Kidney (tissue), 14 donors: ENCODE results near the gene ARHGDIA. TPM values are rescaled to one million over a fixed set of nuclear protein-coding genes. Genes with fewer than 3 reads are reported as not detected.

Source experiments
- DNase-seq, 5 donors: peaks; one replicate each; pipeline ENCODE4 v3.0.0-alpha.2; 2013 to 2020
- FAIRE-seq: peaks from 2 replicates; lab custom pipeline; 2012; peaks lifted over from hg19 to GRCh38; lab: Jason Lieb, UNC
- H3K27ac ChIP-seq, 2 donors: one replicate each; pipeline ENCODE4 v1.7.0; 2013; ENCODE audit warnings: low read depth in 2 of 2, low read length in 2 of 2, inconsistent platforms in 1 of 2
- H3K27me3 ChIP-seq: one replicate; pipeline ENCODE4 v1.7.1; 2013; ENCODE audit warnings: low read length, inconsistent platforms; ENCODE audit not compliant: control insufficient read depth, insufficient read depth
- H3K36me3 ChIP-seq, 3 donors: one replicate each; pipeline versions ENCODE4 v1.7.0 to v1.7.1; 2013; ENCODE audit warnings: low read length in 3 of 3, control low read depth in 1 of 3, inconsistent platforms in 1 of 3; ENCODE audit not compliant: insufficient read depth in 3 of 3, control insufficient read depth in 2 of 3
- H3K4me1 ChIP-seq, 3 donors: one replicate each; pipeline versions ENCODE4 v1.7.0 to v1.7.1; 2013; ENCODE audit warnings: low read length in 3 of 3, inconsistent platforms in 1 of 3, low read depth in 1 of 3; ENCODE audit not compliant: control insufficient read depth in 2 of 3, insufficient read depth in 2 of 3
- H3K4me3 ChIP-seq, 3 donors: one replicate each; pipeline versions ENCODE4 v1.7.0 to v1.8.1; 2013; ENCODE audit warnings: low read length in 3 of 3, control low read depth in 1 of 3, inconsistent platforms in 1 of 3
- H3K9ac ChIP-seq, 3 donors: one replicate each; pipeline versions ENCODE4 v1.7.0 to v1.7.1; 2013; ENCODE audit warnings: low read length in 3 of 3, control low read depth in 1 of 3, inconsistent platforms in 1 of 3
- H3K9me3 ChIP-seq, 3 donors: one replicate each; pipeline versions ENCODE4 v1.7.0 to v1.7.1; 2013; ENCODE audit warnings: low read length in 3 of 3, control low read depth in 1 of 3, inconsistent platforms in 1 of 3; ENCODE audit not compliant: control insufficient read depth in 2 of 3, insufficient read depth in 1 of 3
- intact Hi-C: fragments of 100-400 bp; cut with DNase I; formaldehyde crosslinking; loops from one replicate; pipeline ENCODE4 v1.11.1; 2022
- polyA plus RNA-seq: library from polyadenylated mRNA; stranded (reverse); fragments of 350-450 nt; fragmentation: Illumina TruSeq; extraction: RNeasy Lipid Tissue Mini Kit (QIAGEN cat#74804); gene quantifications from one replicate; pipeline ENCODE4 v1.2.3, GENCODE V29; 2014; ENCODE audit warnings: low read depth, low replicate concordance; ENCODE audit not compliant: insufficient read depth
- total RNA-seq: library from RNA; stranded (reverse); fragmentation: NEBNext Ultra II Directional; extraction: Animal tissue kit (Norgen Biotek cat#: 25700); gene quantifications from one replicate; pipeline ENCODE4 v1.2.1, GENCODE V29; 2021
- TF ChIP-seq, protein P1 (sequence below): IDR thresholded peaks from 3 replicates; pipeline ENCODE4 v1.5.1; 2012; ENCODE audit warnings: mild to moderate bottlenecking, moderate library complexity, borderline replicate concordance; ENCODE audit not compliant: insufficient read depth; ENCODE audit errors: extremely low read depth
- donor health status: control.
- donor health status: control.
- donor health status: control.
- donor health status: control.
- donor health status: control.
- donor health status: DM: yes; HTN: yes; CAD: no.
- donor health status: Normal renal cell carcinoma (clear cell type).

The ARHGDIA gene
- total and polyA plus RNA-seq, 2 donors from 2014 or later, result 424 to 453 TPM

DNA sequence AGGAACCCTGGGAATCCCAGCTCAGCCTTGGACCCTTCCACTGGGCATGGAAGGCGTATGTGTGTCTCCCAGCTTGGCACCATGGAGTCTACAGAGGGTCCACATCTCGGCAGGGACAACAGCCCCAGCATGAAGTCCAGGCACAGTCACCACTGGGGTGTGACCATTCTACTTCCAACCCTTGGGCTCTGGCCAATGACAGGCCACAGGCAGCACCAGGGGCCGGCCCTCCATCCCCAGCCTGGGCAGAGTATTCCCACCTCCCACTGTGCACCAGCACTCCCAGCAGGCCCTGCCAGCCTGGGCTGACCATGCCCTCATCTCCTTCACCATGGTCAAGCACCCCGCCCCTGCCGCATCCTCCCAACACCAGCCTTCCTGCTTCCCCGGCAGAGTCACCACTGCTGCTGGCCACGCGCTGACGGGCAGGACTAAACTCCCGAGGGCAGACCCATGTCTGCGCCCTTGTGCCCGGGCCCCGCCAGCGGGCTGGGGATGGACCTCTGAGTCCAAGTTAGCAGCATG lies 26.7 kb downstream of the ARHGDIA start:
- TF ChIP-seq, protein P1, sequence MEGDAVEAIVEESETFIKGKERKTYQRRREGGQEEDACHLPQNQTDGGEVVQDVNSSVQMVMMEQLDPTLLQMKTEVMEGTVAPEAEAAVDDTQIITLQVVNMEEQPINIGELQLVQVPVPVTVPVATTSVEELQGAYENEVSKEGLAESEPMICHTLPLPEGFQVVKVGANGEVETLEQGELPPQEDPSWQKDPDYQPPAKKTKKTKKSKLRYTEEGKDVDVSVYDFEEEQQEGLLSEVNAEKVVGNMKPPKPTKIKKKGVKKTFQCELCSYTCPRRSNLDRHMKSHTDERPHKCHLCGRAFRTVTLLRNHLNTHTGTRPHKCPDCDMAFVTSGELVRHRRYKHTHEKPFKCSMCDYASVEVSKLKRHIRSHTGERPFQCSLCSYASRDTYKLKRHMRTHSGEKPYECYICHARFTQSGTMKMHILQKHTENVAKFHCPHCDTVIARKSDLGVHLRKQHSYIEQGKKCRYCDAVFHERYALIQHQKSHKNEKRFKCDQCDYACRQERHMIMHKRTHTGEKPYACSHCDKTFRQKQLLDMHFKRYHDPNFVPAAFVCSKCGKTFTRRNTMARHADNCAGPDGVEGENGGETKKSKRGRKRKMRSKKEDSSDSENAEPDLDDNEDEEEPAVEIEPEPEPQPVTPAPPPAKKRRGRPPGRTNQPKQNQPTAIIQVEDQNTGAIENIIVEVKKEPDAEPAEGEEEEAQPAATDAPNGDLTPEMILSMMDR, result no peak
- peaks cover 0 to 37% (median 12%) of the 10 kb centered on the region in 3 donors for H3K36me3 ChIP-seq
- H3K9me3 ChIP-seq, result no peaks in the 10 kb centered on the region
- H3K4me1 ChIP-seq, result no peaks in the 10 kb centered on the region
- no peak overlapping the region for H3K27ac ChIP-seq
- no peak overlapping the region for H3K9ac ChIP-seq
- FAIRE-seq (no peak), DNase-seq (no peak)
- no peaks in the 10 kb centered on the region for H3K27me3 ChIP-seq
- H3K4me3 ChIP-seq, result no peak overlapping the region
- intact Hi-C loops, result no loop called here

DNA sequence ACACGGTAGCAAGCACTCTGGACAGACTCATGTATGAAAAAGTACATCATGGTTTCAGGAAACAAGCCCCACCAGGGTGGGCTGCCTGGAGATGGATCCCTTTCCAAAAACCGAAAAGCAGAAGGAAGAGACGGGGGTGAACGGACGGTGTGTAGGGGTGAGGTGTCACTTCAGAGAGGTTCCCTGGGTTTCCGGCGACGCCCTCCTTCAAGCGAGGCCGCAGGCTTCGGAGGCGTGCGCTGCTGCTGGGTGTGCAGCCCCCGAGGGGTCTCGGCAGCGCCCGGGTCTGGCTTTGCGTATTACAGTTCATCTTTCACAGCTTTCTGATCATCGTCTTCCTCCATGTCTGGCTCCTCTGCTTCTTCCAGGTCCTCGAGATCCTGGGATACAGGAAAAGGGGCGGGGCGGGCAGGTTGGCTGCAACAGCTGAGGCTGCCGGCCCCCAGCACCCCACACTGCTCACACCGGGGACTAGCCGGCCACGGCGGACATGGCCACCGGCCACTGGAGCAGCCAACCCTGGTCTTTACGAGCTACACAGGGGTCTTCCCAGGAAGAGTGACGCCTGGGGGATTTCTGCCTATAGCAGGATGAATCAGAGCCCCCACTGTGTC lies 27.3 kb downstream of the ARHGDIA start:
- FAIRE-seq (no peak), DNase-seq (no peak)
- TF ChIP-seq, protein P1, result no peak
- Histone ChIP-seq H3K4me1 (no peaks in the 10 kb centered on the region), H3K9ac (no peak overlapping the region), H3K27me3 (no peaks in the 10 kb centered on the region), H3K36me3 (peaks cover 0 to 37% (median 12%) of the 10 kb centered on the region in 3 donors), H3K27ac (no peak overlapping the region), H3K9me3 (no peaks in the 10 kb centered on the region), H3K4me3 (no peak overlapping the region)
- intact Hi-C loops, result no loop called here

DNA sequence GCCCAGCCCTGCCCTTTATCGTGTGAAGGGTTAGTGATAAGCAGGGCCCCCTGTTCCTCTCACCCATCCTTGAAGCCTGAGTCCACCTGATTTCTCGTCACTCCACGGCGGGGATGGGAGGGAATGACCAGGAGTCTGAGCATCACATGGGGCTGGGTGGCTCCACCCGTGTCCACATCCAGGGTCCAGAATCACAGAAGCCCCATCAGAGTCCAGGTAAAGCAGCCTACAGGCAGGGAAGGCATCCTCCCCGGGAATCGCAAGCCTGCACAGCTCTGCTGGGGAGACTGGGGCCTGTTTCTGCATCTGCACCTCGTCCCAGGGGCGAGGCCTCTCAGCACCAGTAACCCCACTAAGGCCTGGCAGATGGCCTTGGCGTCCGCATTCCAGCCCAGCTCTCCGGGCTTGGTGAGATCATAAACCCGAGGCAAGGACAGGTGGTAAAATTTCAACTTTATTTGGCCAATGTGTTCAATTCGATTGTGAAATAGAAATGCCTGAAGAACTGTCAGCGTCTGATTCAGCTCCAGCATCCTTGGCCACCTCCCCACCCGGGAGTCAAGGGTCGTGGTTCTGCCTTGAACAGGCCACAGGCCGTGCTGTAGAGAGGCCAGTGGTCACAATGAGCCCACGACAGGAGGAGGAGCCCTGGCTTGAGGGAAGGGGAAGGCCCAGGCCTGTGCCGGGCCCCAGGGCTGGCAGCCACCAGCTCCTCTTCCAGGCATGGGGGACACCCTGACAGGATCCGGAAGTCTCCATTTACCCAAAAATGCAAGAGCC lies 28.2 kb downstream of the ARHGDIA start:
- no peaks in the 10 kb centered on the region for H3K9me3 ChIP-seq
- H3K9ac ChIP-seq, result no peak overlapping the region
- DNase-seq, result peak in 1 of 5 donors; percentile 75
- H3K4me1 ChIP-seq, result no peaks in the 10 kb centered on the region
- H3K27me3 ChIP-seq, result no peaks in the 10 kb centered on the region
- peaks cover 0 to 37% (median 12%) of the 10 kb centered on the region in 3 donors for H3K36me3 ChIP-seq
- intact Hi-C loops, result no loop called here
- H3K27ac ChIP-seq, result no peak overlapping the region
- TF ChIP-seq, protein P1, result no peak
- no peak for FAIRE-seq
- H3K4me3 ChIP-seq, result no peak overlapping the region
